GM23338 (cell line): Measurements from ENCODE around the gene PPP1R3F. TPM values are rescaled to one million over a fixed set of nuclear protein-coding genes. Genes with fewer than 3 reads are reported as not detected.

Experiments
- ATAC-seq: fragments of 200-7000 bp; cut with Tn5 transposase; 3 replicates; pipeline ENCODE4 v1.9.1; 2020
- DNase-seq: peaks from one replicate; pipeline ENCODE4 v3.0.0-alpha.2; 2015; ENCODE audit warnings: low spot score
- H2AFZ ChIP-seq: fragments of 200-600 bp; sonication (generic); 2 replicates; pipeline ENCODE4 v1.8.0; 2016; ENCODE audit warnings: antibody characterized with exemption, mild to moderate bottlenecking, moderate library complexity
- H3F3A ChIP-seq: fragments of 200-600 bp; sonication (generic); replicated peaks from 2 replicates; pipeline ENCODE4 v1.8.0; 2017; ENCODE audit warnings: antibody characterized with exemption, mixed run types, low read depth
- H3K27ac ChIP-seq: fragments of 200-600 bp; sonication (generic); 2 replicates; pipeline ENCODE4 v1.6.1; 2016; ENCODE audit warnings: low read depth
- H3K27me3 ChIP-seq: fragments of 200-600 bp; sonication (generic); 2 replicates; pipeline ENCODE4 v1.8.0; 2016; ENCODE audit warnings: mild to moderate bottlenecking, mixed run types, moderate library complexity; ENCODE audit not compliant: insufficient read depth
- H3K36me3 ChIP-seq: fragments of 200-600 bp; sonication (generic); 2 replicates; pipeline ENCODE4 v1.8.0; 2016; ENCODE audit warnings: mild to moderate bottlenecking; ENCODE audit not compliant: insufficient read depth
- H3K4me1 ChIP-seq: fragments of 200-600 bp; sonication (generic); 2 replicates; pipeline ENCODE4 v1.8.0; 2016; ENCODE audit warnings: mild to moderate bottlenecking, moderate library complexity; ENCODE audit not compliant: insufficient read depth
- H3K4me2 ChIP-seq: fragments of 200-600 bp; sonication (generic); 2 replicates; pipeline ENCODE4 v1.7.1; 2017; ENCODE audit warnings: mixed run types
- H3K4me3 ChIP-seq: fragments of 200-600 bp; sonication (generic); 2 replicates; pipeline ENCODE4 v1.6.1; 2016; ENCODE audit warnings: mixed run types
- H3K79me2 ChIP-seq: fragments of 200-600 bp; sonication (generic); replicated peaks from 2 replicates; pipeline ENCODE4 v1.8.0; 2017; ENCODE audit warnings: mild to moderate bottlenecking; ENCODE audit not compliant: insufficient read depth
- H3K9me2 ChIP-seq: fragments of 200-600 bp; sonication (generic); 2 replicates; pipeline ENCODE4 v1.8.0; 2017; ENCODE audit not compliant: insufficient read depth
- H4K20me1 ChIP-seq: fragments of 200-600 bp; sonication (generic); replicated peaks from 2 replicates; pipeline ENCODE4 v1.8.0; 2017; ENCODE audit warnings: mild to moderate bottlenecking; ENCODE audit not compliant: insufficient read depth
- H3K27ac Mint-ChIP-seq: 2 replicates; pipeline ENCODE4 v1.8.0; 2020; ENCODE audit warnings: inconsistent platforms, mild to moderate bottlenecking, moderate library complexity, mixed read lengths
- H3K27me3 Mint-ChIP-seq: 3 replicates; pipeline ENCODE4 v1.8.0; 2022; ENCODE audit warnings: low read depth, mild to moderate bottlenecking, moderate library complexity, mixed read lengths, inconsistent platforms; ENCODE audit not compliant: insufficient read depth, poor library complexity
- H3K36me3 Mint-ChIP-seq: 3 replicates; pipeline ENCODE4 v1.8.0; 2021; ENCODE audit warnings: low read depth, mild to moderate bottlenecking, inconsistent platforms, moderate library complexity, mixed read lengths
- H3K4me1 Mint-ChIP-seq: 3 replicates; pipeline ENCODE4 v1.8.0; 2020; ENCODE audit warnings: mild to moderate bottlenecking, inconsistent platforms, mixed read lengths
- H3K4me3 Mint-ChIP-seq: 3 replicates; pipeline ENCODE4 v1.8.0; 2021; ENCODE audit warnings: moderate library complexity, mild to moderate bottlenecking, inconsistent platforms, mixed read lengths
- H3K9me3 Mint-ChIP-seq: 3 replicates; pipeline ENCODE4 v1.8.0; 2020; ENCODE audit warnings: moderate library complexity, mild to moderate bottlenecking, inconsistent platforms, mixed read lengths
- POLR2AphosphoS5 ChIP-seq: IDR thresholded peaks from 2 replicates; pipeline ENCODE4 v1.6.1; 2016; ENCODE audit warnings: antibody characterized with exemption, low read depth
- REST ChIP-seq: IDR thresholded peaks from one replicate; pipeline ENCODE4 v1.6.1; 2018; ENCODE audit warnings: antibody characterized with exemption; ENCODE audit not compliant: unreplicated experiment
- ZNF462 ChIP-seq: fragments of 250-450 bp; sonication (Bioruptor Pico); IDR thresholded peaks from 2 replicates; pipeline ENCODE4 v1.5.0; 2020; ENCODE audit warnings: mild to moderate bottlenecking, moderate library complexity
- polyA plus RNA-seq: library from polyadenylated mRNA; unstranded; fragments of >200 nt; fragmentation: Nextera tagmentation; extraction: Ambion mirVana; gene quantifications from 2 replicates; pipeline ENCODE4 v1.2.1, GENCODE V29; 2016
- total RNA-seq: library from RNA; depleted of rRNA; stranded (reverse); fragments of >200 nt; shearing (Covaris generic); gene quantifications from 2 replicates; pipeline ENCODE4 v1.2.3, GENCODE V29; 2014

PPP1R3F gene
- total and polyA plus RNA-seq, 2 experiments from 2014 or later, result 3.1 to 11.3 TPM

GRCh38 chrX:49227726-49228125 is 41.9 kb upstream of the PPP1R3F start:
- H3K27me3 Mint-ChIP-seq, result peaks cover 14% of the 10 kb centered on the region
- no peak for ATAC-seq
- Histone ChIP-seq H3K4me2 (no peak overlapping the region), H4K20me1 (no peaks in the 10 kb centered on the region), H3K79me2 (no peaks in the 10 kb centered on the region), H3K4me3 (no peak overlapping the region), H3K27ac (no peak overlapping the region), H3K27me3 (no peaks in the 10 kb centered on the region), H3K4me1 (no peaks in the 10 kb centered on the region), H3K9me2 (no peaks in the 10 kb centered on the region), H3F3A (no peaks in the 10 kb centered on the region), H3K36me3 (no peaks in the 10 kb centered on the region), H2AFZ (no peak overlapping the region)
- DNase-seq, result no peak
- peaks cover 10% of the 10 kb centered on the region; the same call in 2 of the 3 replicates for H3K4me1 Mint-ChIP-seq
- no peaks in the 10 kb centered on the region; the same call in 2 of the 3 replicates for H3K36me3 Mint-ChIP-seq
- TF ChIP-seq ZNF462 (CRISPR knock-in tag) (no peak), POLR2AphosphoS5 (no peak), REST (no peak)
- no peak overlapping the region for H3K27ac Mint-ChIP-seq
- H3K4me3 Mint-ChIP-seq, result no peak overlapping the region
- no peaks in the 10 kb centered on the region for H3K9me3 Mint-ChIP-seq
